HepG2 (cell line): ENCODE results near the gene ST6GALNAC4. TPM values are rescaled to one million over a fixed set of nuclear protein-coding genes. Genes with fewer than 3 reads are reported as not detected.

Source experiments
- ATF7 ChIP-seq, 2 experiments: fragments of 450-650 bp in 1 of 2; sonication (generic) in 1 of 2; formaldehyde crosslinking in 1 of 2; IDR thresholded peaks; 2 replicates each; pipeline versions ENCODE4 v1.4.0 to v1.6.1; 2016 to 2020; ENCODE audit warnings: antibody characterized with exemption in 1 of 2, mild to moderate bottlenecking in 1 of 2, missing genetic modification reagents in 1 of 2
- GPN1 ChIP-seq: sonication (generic); formaldehyde crosslinking; IDR thresholded peaks from 2 replicates; pipeline ENCODE4 v1.5.1; 2020; ENCODE audit warnings: missing genetic modification reagents, borderline replicate concordance
- JUN ChIP-seq: sonication (generic); formaldehyde crosslinking; IDR thresholded peaks from 2 replicates; pipeline ENCODE4 v1.4.0; 2020; ENCODE audit warnings: mild to moderate bottlenecking, missing genetic modification reagents
- JUNB ChIP-seq: sonication (generic); formaldehyde crosslinking; IDR thresholded peaks from 2 replicates; pipeline ENCODE4 v1.8.0; 2022; ENCODE audit warnings: missing genetic modification reagents, mild to moderate bottlenecking, borderline replicate concordance
- KAT8 ChIP-seq: IDR thresholded peaks from 2 replicates; pipeline ENCODE4 v1.6.1; 2016; ENCODE audit warnings: missing genetic modification reagents, missing compliant biosample characterization
- MZF1 ChIP-seq: sonication (generic); formaldehyde crosslinking; IDR thresholded peaks from 2 replicates; pipeline ENCODE4 v1.8.1; 2023; ENCODE audit warnings: mild to moderate bottlenecking, missing genetic modification reagents, borderline replicate concordance
- POLR2AphosphoS2 ChIP-seq: IDR thresholded peaks from 2 replicates; pipeline ENCODE4 v1.6.1; 2011; ENCODE audit warnings: low read depth, low read length, improper control_type of control experiment
- REL ChIP-seq: sonication (generic); formaldehyde crosslinking; conservative IDR thresholded peaks from 2 replicates; pipeline ENCODE4 v1.8.0; 2022; ENCODE audit warnings: mild to moderate bottlenecking, missing genetic modification reagents, moderate library complexity
- XBP1 ChIP-seq: sonication (generic); formaldehyde crosslinking; IDR thresholded peaks from 2 replicates; pipeline ENCODE4 v1.5.0; 2020; ENCODE audit warnings: missing genetic modification reagents
- ZFP1 ChIP-seq: IDR thresholded peaks from 2 replicates; pipeline ENCODE4 v1.6.1; 2016
- ZNF225 ChIP-seq: sonication (generic); formaldehyde crosslinking; IDR thresholded peaks from 2 replicates; pipeline ENCODE4 v1.4.0; 2020; ENCODE audit warnings: mild to moderate bottlenecking, missing genetic modification reagents
- polyA plus RNA-seq, 8 experiments: library from polyadenylated mRNA; depleted of rRNA in 3 of 8; stranded (reverse) in 7 of 8; unstranded in 1 of 8; fragments of >200 nt; fragmentation: Illumina TruSeq in 4 of 8; extraction: Trizol in 4 of 8; gene quantifications; 2 replicates each; pipeline versions ENCODE4 v1.2.1 to v1.2.3, GENCODE V29; 2011 to 2016; ENCODE audit warnings: low read depth in 4 of 8, missing spikeins in 1 of 8, mixed read lengths in 1 of 8; ENCODE audit not compliant: insufficient read depth in 1 of 8
- total RNA-seq, 5 experiments: library from RNA; depleted of rRNA; stranded (reverse); fragments of >200 nt; fragmentation: Illumina TruSeq; extraction: Trizol; gene quantifications; 2 replicates each; pipeline ENCODE4 v1.2.3, GENCODE V29; 2016; ENCODE audit warnings: low read depth in 1 of 5
- TF ChIP-seq, protein P1 (sequence below), 2 experiments: sonication (generic) in 1 of 2; formaldehyde crosslinking in 1 of 2; IDR thresholded peaks; 2 replicates each; pipeline versions ENCODE4 v1.6.1 to v1.9.0; 2014 to 2022; ENCODE audit warnings: antibody characterized with exemption in 1 of 2, borderline replicate concordance in 1 of 2, inconsistent platforms in 1 of 2, low read depth in 1 of 2, missing genetic modification reagents in 1 of 2
- TF ChIP-seq, protein P2 (sequence below): sonication (generic); formaldehyde crosslinking; conservative IDR thresholded peaks from 2 replicates; pipeline ENCODE4 v1.4.0; 2020; ENCODE audit warnings: mild to moderate bottlenecking, missing genetic modification reagents, moderate library complexity
- TF ChIP-seq, protein P3 (sequence below): IDR thresholded peaks from 2 replicates; pipeline ENCODE4 v1.6.1; 2012; ENCODE audit warnings: low read depth, low read length, improper control_type of control experiment

ST6GALNAC4 gene
- total and polyA plus RNA-seq, 2 of the 13 experiments (the other 11 are each of a cell fraction or from before 2014, with no cell fraction given) = 18.8 to 27.7 TPM

DNA sequence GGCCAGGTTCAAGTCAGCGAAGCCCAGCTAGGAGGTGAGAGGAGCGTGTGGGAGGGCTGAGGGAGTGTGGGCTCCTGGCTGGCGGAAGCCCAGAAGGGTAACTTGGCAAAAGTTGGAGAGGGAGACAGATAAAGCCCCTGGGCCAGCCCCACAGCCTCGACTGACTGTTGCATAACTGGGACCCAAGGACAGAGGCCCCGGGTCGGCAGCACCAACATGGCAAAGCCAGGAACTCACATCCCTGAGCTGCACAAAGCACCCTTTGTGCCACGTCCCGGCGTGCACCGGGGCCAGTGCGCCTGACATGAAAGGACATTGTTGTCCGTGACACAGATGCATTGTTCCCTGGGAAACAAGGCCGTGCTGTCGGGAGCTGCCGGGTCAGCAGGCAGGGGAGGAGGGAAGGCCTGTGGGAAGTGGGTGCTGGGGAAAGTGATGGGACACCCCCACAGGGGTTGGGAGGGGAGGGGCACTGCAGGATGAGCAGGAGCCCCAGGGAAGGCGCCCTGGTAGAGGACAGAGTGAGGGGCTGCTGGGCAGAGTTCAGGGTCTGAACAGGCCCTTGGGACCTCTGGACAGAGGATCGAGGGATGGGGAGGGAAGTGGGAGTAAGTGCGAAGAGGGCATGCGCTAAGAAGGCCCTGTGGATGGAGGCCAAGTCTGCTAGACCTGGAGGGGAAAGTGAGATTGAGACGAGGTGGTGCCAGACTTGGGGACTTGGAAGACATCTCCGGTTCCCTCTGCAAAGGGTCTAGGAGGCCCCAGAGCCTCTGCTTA, 33.9 kb upstream of the ST6GALNAC4 start (continued):
- TF ChIP-seq, protein P1, sequence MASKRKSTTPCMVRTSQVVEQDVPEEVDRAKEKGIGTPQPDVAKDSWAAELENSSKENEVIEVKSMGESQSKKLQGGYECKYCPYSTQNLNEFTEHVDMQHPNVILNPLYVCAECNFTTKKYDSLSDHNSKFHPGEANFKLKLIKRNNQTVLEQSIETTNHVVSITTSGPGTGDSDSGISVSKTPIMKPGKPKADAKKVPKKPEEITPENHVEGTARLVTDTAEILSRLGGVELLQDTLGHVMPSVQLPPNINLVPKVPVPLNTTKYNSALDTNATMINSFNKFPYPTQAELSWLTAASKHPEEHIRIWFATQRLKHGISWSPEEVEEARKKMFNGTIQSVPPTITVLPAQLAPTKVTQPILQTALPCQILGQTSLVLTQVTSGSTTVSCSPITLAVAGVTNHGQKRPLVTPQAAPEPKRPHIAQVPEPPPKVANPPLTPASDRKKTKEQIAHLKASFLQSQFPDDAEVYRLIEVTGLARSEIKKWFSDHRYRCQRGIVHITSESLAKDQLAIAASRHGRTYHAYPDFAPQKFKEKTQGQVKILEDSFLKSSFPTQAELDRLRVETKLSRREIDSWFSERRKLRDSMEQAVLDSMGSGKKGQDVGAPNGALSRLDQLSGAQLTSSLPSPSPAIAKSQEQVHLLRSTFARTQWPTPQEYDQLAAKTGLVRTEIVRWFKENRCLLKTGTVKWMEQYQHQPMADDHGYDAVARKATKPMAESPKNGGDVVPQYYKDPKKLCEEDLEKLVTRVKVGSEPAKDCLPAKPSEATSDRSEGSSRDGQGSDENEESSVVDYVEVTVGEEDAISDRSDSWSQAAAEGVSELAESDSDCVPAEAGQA (IDR thresholded peaks at IDR 0.05; ENCODE audit: low read depth) = peak; percentile 46; the same call in 1 of the 2 replicates
- TF ChIP-seq, protein P1 (CRISPR knock-in tag; IDR thresholded peaks at IDR 0.05; ENCODE audit: borderline replicate concordance) = no peak
- TF ChIP-seq REL (CRISPR knock-in tag) = peak; percentile 58; the same call in 1 of the 2 replicates
- TF ChIP-seq XBP1 (CRISPR knock-in tag) = no peak
- 0 out of 2 replicates have a peak, but pooled peaks have one; percentile 33 for TF ChIP-seq JUN
- TF ChIP-seq ZFP1 (CRISPR knock-in tag) = peak; percentile 77
- TF ChIP-seq GPN1 (CRISPR knock-in tag) = no peak
- TF ChIP-seq MZF1 (CRISPR knock-in tag) = 0 out of 2 replicates have a peak, but pooled peaks have one; percentile 20
- TF ChIP-seq ATF7 (IDR thresholded peaks at IDR 0.05) = no peak
- peak; percentile 72; the same call in 1 of the 2 replicates for TF ChIP-seq ATF7 (CRISPR knock-in tag; IDR thresholded peaks at IDR 0.05)
- TF ChIP-seq, protein P2, sequence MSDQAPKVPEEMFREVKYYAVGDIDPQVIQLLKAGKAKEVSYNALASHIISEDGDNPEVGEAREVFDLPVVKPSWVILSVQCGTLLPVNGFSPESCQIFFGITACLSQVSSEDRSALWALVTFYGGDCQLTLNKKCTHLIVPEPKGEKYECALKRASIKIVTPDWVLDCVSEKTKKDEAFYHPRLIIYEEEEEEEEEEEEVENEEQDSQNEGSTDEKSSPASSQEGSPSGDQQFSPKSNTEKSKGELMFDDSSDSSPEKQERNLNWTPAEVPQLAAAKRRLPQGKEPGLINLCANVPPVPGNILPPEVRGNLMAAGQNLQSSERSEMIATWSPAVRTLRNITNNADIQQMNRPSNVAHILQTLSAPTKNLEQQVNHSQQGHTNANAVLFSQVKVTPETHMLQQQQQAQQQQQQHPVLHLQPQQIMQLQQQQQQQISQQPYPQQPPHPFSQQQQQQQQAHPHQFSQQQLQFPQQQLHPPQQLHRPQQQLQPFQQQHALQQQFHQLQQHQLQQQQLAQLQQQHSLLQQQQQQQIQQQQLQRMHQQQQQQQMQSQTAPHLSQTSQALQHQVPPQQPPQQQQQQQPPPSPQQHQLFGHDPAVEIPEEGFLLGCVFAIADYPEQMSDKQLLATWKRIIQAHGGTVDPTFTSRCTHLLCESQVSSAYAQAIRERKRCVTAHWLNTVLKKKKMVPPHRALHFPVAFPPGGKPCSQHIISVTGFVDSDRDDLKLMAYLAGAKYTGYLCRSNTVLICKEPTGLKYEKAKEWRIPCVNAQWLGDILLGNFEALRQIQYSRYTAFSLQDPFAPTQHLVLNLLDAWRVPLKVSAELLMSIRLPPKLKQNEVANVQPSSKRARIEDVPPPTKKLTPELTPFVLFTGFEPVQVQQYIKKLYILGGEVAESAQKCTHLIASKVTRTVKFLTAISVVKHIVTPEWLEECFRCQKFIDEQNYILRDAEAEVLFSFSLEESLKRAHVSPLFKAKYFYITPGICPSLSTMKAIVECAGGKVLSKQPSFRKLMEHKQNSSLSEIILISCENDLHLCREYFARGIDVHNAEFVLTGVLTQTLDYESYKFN (CRISPR knock-in tag) = peak; percentile 95
- no peak for TF ChIP-seq ZNF225 (CRISPR knock-in tag)
- TF ChIP-seq KAT8 (CRISPR knock-in tag) = peak; percentile 82
- TF ChIP-seq POLR2AphosphoS2 = no peak
- TF ChIP-seq, protein P3, sequence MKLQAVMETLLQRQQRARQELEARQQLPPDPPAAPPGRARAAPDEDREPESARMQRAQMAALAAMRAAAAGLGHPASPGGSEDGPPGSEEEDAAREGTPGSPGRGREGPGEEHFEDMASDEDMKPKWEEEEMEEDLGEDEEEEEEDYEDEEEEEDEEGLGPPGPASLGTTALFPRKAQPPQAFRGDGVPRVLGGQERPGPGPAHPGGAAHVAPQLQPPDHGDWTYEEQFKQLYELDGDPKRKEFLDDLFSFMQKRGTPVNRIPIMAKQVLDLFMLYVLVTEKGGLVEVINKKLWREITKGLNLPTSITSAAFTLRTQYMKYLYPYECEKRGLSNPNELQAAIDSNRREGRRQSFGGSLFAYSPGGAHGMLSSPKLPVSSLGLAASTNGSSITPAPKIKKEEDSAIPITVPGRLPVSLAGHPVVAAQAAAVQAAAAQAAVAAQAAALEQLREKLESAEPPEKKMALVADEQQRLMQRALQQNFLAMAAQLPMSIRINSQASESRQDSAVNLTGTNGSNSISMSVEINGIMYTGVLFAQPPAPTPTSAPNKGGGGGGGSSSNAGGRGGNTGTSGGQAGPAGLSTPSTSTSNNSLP = peak; percentile 40; the same call in 1 of the 2 replicates
- 0 out of 2 replicates have a peak, but pooled peaks have one; percentile 20 for TF ChIP-seq JUNB (CRISPR knock-in tag)
